ENCODE results near the gene RSRP1.
"Not testable (repeated sequence)": the region's sequence is repeated elsewhere in the genome, so short reads cannot be mapped to it uniquely, and the experiment has no call there.

- not testable (repeated sequence) for TF ChIP-seq EZH2 (IDR thresholded peaks at IDR 0.05; ENCODE audit: low read depth, unreplicated experiment); CREB1 (CRISPR knock-in tag; IDR thresholded peaks at IDR 0.05; ENCODE audit: low read depth); STAT1 (IDR thresholded peaks at IDR 0.05; ENCODE audit: unreplicated experiment); NANOG (IDR thresholded peaks at IDR 0.05; ENCODE audit: borderline replicate concordance); POLR2AphosphoS5 (IDR thresholded peaks at IDR 0.05; ENCODE audit: low read depth); ZNF114 (CRISPR knock-in tag; IDR thresholded peaks at IDR 0.05); JUNB (IDR thresholded peaks at IDR 0.05; ENCODE audit: unreplicated experiment); EZH2phosphoT487 (IDR thresholded peaks at IDR 0.05; ENCODE audit: unreplicated experiment); ZNF462 (CRISPR knock-in tag; IDR thresholded peaks at IDR 0.05)
- TF ChIP-seq, protein P1, sequence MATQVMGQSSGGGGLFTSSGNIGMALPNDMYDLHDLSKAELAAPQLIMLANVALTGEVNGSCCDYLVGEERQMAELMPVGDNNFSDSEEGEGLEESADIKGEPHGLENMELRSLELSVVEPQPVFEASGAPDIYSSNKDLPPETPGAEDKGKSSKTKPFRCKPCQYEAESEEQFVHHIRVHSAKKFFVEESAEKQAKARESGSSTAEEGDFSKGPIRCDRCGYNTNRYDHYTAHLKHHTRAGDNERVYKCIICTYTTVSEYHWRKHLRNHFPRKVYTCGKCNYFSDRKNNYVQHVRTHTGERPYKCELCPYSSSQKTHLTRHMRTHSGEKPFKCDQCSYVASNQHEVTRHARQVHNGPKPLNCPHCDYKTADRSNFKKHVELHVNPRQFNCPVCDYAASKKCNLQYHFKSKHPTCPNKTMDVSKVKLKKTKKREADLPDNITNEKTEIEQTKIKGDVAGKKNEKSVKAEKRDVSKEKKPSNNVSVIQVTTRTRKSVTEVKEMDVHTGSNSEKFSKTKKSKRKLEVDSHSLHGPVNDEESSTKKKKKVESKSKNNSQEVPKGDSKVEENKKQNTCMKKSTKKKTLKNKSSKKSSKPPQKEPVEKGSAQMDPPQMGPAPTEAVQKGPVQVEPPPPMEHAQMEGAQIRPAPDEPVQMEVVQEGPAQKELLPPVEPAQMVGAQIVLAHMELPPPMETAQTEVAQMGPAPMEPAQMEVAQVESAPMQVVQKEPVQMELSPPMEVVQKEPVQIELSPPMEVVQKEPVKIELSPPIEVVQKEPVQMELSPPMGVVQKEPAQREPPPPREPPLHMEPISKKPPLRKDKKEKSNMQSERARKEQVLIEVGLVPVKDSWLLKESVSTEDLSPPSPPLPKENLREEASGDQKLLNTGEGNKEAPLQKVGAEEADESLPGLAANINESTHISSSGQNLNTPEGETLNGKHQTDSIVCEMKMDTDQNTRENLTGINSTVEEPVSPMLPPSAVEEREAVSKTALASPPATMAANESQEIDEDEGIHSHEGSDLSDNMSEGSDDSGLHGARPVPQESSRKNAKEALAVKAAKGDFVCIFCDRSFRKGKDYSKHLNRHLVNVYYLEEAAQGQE (IDR thresholded peaks at IDR 0.05; ENCODE audit: unreplicated experiment): not testable (repeated sequence)
- TF ChIP-seq, protein P2, sequence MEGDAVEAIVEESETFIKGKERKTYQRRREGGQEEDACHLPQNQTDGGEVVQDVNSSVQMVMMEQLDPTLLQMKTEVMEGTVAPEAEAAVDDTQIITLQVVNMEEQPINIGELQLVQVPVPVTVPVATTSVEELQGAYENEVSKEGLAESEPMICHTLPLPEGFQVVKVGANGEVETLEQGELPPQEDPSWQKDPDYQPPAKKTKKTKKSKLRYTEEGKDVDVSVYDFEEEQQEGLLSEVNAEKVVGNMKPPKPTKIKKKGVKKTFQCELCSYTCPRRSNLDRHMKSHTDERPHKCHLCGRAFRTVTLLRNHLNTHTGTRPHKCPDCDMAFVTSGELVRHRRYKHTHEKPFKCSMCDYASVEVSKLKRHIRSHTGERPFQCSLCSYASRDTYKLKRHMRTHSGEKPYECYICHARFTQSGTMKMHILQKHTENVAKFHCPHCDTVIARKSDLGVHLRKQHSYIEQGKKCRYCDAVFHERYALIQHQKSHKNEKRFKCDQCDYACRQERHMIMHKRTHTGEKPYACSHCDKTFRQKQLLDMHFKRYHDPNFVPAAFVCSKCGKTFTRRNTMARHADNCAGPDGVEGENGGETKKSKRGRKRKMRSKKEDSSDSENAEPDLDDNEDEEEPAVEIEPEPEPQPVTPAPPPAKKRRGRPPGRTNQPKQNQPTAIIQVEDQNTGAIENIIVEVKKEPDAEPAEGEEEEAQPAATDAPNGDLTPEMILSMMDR (conservative IDR thresholded peaks at IDR 0.05; ENCODE audit: low read depth in 2 of 2): not testable (repeated sequence)
- TF ChIP-seq, protein P3, sequence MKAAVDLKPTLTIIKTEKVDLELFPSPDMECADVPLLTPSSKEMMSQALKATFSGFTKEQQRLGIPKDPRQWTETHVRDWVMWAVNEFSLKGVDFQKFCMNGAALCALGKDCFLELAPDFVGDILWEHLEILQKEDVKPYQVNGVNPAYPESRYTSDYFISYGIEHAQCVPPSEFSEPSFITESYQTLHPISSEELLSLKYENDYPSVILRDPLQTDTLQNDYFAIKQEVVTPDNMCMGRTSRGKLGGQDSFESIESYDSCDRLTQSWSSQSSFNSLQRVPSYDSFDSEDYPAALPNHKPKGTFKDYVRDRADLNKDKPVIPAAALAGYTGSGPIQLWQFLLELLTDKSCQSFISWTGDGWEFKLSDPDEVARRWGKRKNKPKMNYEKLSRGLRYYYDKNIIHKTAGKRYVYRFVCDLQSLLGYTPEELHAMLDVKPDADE (IDR thresholded peaks at IDR 0.05): not testable (repeated sequence)
Observed at GRCh38 chr1:25277295-25277694, 30.0 kb upstream of the RSRP1 start.
